ENCODE measurements around the gene SMAD7. TPM values are rescaled to one million over a fixed set of nuclear protein-coding genes. Genes with fewer than 3 reads are reported as not detected.
A peak's percentile ranks its signal among the peaks of the same experiment; 100 is the strongest.

SMAD7 gene
- polyA plus RNA-seq, 2 of the 4 experiments (the other 2 are of a cell fraction): 19.9 to 26.9 TPM

DNA sequence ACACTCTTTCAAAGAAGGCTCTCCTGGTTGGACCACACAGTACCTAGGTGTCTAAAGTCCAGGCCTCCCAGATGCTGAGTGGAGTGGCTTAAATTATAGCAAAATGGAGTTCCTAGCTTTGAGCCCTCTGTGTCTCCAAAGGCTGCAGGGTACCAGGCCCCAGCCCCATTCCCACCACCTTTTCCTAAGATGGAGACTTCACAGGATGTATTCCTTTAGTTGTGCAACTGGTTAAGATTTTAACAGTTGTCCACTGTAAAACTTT lies 4.9 kb downstream of the SMAD7 start:
- H3K4me2 ChIP-seq: peak overlapping the region; percentile 97
- no peak for TF ChIP-seq NFE2L2 (conservative IDR thresholded peaks at IDR 0.05; ENCODE audit: low read length)
- TF ChIP-seq EHF (CRISPR knock-in tag; IDR thresholded peaks at IDR 0.05): no peak
- no peak for TF ChIP-seq HDAC2 (IDR thresholded peaks at IDR 0.05)
- TF ChIP-seq CBX8 (IDR thresholded peaks at IDR 0.05): no peak
- no peak for TF ChIP-seq JUNB (IDR thresholded peaks at IDR 0.05)
- no peak for TF ChIP-seq EP300 (IDR thresholded peaks at IDR 0.05)
- no peak for TF ChIP-seq ESRRA (IDR thresholded peaks at IDR 0.05; ENCODE audit: borderline replicate concordance, low read length)
- no peak for TF ChIP-seq ZC3H11A (IDR thresholded peaks at IDR 0.05)
- TF ChIP-seq CHD2 (IDR thresholded peaks at IDR 0.05; ENCODE audit: low read length, partially characterized antibody): no peak
- no peak for TF ChIP-seq ELK1 (IDR thresholded peaks at IDR 0.05; ENCODE audit: low read depth, low read length)
- TF ChIP-seq, protein P1, sequence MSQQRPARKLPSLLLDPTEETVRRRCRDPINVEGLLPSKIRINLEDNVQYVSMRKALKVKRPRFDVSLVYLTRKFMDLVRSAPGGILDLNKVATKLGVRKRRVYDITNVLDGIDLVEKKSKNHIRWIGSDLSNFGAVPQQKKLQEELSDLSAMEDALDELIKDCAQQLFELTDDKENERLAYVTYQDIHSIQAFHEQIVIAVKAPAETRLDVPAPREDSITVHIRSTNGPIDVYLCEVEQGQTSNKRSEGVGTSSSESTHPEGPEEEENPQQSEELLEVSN (IDR thresholded peaks at IDR 0.05; ENCODE audit: borderline replicate concordance, low read depth): no peak
- TF ChIP-seq, protein P2, sequence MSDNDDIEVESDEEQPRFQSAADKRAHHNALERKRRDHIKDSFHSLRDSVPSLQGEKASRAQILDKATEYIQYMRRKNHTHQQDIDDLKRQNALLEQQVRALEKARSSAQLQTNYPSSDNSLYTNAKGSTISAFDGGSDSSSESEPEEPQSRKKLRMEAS (IDR thresholded peaks at IDR 0.05): no peak
- TF ChIP-seq NPAS2 (CRISPR knock-in tag; IDR thresholded peaks at IDR 0.05; ENCODE audit: borderline replicate concordance): no peak
- no peak for TF ChIP-seq RAD21 (conservative IDR thresholded peaks at IDR 0.05 in 1 of 2, IDR thresholded peaks at IDR 0.05 in 1 of 2)
- no peak for TF ChIP-seq CEBPB (IDR thresholded peaks at IDR 0.05)
- no peak for TF ChIP-seq CHD4 (IDR thresholded peaks at IDR 0.05; ENCODE audit: borderline replicate concordance)
- TF ChIP-seq REST (IDR thresholded peaks at IDR 0.05): no peak
- no peak for TF ChIP-seq HMGXB4 (CRISPR knock-in tag; IDR thresholded peaks at IDR 0.05; ENCODE audit: borderline replicate concordance)
- TF ChIP-seq HEYL (CRISPR knock-in tag; IDR thresholded peaks at IDR 0.05): no peak
- H3K4me3 ChIP-seq: peak overlapping the region; percentile 80
- DNase-seq (ENCODE audit: low read depth in 1 of 2, low spot score in 1 of 2) (no peak), FAIRE-seq (no peak), ATAC-seq (no peak)
- peaks cover 55% of the 10 kb centered on the region for H3K4me1 ChIP-seq
- H3K27ac ChIP-seq: peak overlapping the region; percentile 92 to 99
- POLR2A ChIA-PET: no interaction called here
- H3K9me3 ChIP-seq: no peaks in the 10 kb centered on the region
- CTCF ChIA-PET: interaction anchor here (0.9 to 3.4 kb wide), 6 partner anchors 13 to 293 kb away, joined by 3 to 15 read pairs (median 8); no protein-coding TSS in a partner anchor

DNA sequence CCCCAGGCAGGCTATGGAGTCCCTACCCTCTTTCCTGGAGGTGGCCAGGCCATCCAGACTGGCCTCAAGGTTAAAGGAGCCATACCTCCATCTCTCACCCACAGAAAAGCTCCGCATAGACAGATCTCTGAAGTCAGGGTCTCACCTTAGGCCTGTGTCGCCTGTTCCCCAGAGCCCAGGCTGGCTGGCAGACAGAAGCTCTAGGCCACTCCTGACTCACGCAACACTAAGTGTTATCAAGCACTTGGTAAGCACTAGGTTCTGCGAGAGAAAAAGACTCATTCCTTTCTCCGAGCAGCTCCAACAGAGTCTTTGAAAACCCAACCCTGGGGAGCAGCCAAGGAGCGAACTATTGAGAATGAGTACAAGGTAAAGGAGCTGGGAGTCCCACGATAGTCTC lies 6.1 kb downstream of the SMAD7 start:
- TF ChIP-seq ZC3H11A (IDR thresholded peaks at IDR 0.05) (no peak), POLR2AphosphoS2 (conservative IDR thresholded peaks at IDR 0.05; ENCODE audit: low read length) (no peak), CHD4 (IDR thresholded peaks at IDR 0.05; ENCODE audit: borderline replicate concordance) (no peak), NPAS2 (CRISPR knock-in tag; IDR thresholded peaks at IDR 0.05; ENCODE audit: borderline replicate concordance) (no peak), HOXA7 (CRISPR knock-in tag; IDR thresholded peaks at IDR 0.05) (no peak), HOXB5 (CRISPR knock-in tag; IDR thresholded peaks at IDR 0.05) (no peak), USF2 (IDR thresholded peaks at IDR 0.05) (no peak), HEYL (CRISPR knock-in tag; IDR thresholded peaks at IDR 0.05) (no peak), GATA3 (IDR thresholded peaks at IDR 0.05; ENCODE audit: borderline replicate concordance) (no peak), JUNB (IDR thresholded peaks at IDR 0.05) (no peak), FOSL2 (IDR thresholded peaks at IDR 0.05) (no peak), FOSL2 (CRISPR knock-in tag; IDR thresholded peaks at IDR 0.05) (no peak), JUN (IDR thresholded peaks at IDR 0.05) (no peak), ZSCAN20 (CRISPR knock-in tag; IDR thresholded peaks at IDR 0.05) (no peak), TP53 (CRISPR knock-in tag; IDR thresholded peaks at IDR 0.05) (no peak), RARB (CRISPR knock-in tag; IDR thresholded peaks at IDR 0.05) (no peak)
- TF ChIP-seq, protein P2 (IDR thresholded peaks at IDR 0.05): no peak
- FAIRE-seq (no peak), DNase-seq (ENCODE audit: low read depth in 1 of 2, low spot score in 1 of 2) (no peak), ATAC-seq (no peak)
- Histone ChIP-seq H3K27ac (peak overlapping the region; percentile 92 to 99), H3K4me2 (peak overlapping the region; percentile 97), H3K9me3 (no peaks in the 10 kb centered on the region), H3K4me1 (peaks cover 67% of the 10 kb centered on the region), H3K4me3 (peak overlapping the region; percentile 80; the same call in 1 of the 3 replicates)
- ChIA-PET POLR2A (interaction anchor here (1.6 kb wide), 1 partner anchor 13 kb away, joined by 3 read pairs; no protein-coding TSS in a partner anchor), CTCF (interaction anchor here (1.3 to 3.4 kb wide), 5 partner anchors 11 to 294 kb away, joined by 4 to 15 read pairs (median 10); no protein-coding TSS in a partner anchor)
- WGBS (ENCODE audit: missing lambda C conversion rate): 48% methylated on average over 6 of the region's 7 CpGs

All from A549 (cell line).